ENCODE data around the gene FRY.

Gene FRY

DNA sequence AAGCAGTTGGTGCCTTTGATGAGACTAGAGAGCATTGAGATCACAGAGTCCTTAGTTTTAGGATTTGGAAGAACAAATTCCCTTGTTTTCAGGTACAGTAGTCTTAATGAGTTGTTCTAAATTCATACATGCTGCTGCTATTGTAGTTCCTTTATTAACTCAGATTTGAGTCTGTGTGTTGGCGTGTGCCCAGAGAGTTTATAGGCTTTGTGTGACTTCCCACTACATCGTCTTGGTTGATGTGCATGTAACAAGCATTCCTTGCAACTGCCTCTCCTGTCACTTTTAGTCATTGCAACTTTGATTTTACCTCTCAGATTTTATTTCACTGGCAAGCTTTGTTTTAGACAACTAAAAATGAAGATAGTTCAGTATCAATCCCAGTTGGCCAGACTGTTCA is 148.1 kb downstream of the FRY start:
- no peak for DNase-seq

DNA sequence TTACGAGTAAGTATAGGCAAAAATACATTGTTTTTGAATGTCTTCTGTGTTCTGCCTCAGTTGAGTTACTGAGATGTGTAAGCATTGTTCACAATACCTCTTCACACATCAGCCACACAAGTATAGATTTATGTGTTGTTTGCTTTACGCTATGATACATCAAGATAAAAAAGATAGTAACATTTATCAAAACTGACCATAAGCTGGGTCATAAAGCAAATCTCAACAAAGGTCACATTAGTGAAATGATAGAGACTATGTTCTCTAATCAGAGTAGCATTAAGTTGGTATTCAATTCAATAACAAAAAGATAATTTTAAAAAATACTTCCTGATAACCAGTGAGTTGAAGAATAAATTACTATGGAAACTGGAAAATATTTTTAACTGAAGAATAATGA is 156.1 kb downstream of the FRY start:
- DNase-seq, result no peak

DNA sequence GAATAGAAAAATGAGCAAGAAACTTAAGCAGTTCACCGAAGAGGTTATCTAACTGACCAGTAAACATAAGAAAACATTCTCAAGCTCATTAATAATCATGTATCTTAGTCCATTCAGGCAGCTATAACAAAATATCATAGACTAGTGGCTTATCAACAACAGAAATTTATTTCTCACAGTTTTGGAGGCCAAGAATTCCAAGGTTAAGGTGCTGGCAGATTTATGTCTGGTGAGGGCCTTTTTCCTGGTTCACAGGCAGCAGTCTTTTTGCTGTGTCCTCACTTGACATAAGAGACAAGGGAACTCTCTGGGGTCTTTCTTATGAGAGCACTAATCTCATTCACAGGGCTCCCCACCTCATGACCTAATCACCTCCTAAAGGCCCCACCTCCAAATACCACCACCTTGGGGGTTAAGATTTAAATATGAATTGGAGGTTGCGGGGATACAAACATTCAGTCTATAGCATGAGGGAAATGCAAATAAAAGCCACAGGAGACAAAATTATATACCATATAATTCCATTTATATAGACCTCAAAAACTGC is 160.0 kb downstream of the FRY start:
- no peak for DNase-seq

DNA sequence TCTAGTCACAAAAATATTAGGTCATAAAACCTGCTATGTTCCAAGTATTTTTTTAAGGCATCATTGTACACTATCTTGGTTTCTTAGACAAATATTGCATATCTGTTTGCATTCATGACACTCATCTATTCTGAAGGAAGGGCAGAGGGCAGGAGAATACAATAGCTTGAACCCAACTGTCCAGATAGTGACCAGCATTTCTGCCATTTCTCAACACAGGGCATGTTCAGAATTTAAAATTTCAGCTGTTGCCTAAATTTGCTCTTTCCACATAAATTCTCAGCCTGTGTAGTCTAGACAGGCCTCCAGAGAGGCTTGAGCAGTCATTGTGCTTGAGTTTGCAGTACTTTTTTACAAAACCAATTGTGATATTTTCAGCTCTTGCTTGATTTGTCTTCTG is 164.1 kb downstream of the FRY start:
- no peak for DNase-seq

DNA sequence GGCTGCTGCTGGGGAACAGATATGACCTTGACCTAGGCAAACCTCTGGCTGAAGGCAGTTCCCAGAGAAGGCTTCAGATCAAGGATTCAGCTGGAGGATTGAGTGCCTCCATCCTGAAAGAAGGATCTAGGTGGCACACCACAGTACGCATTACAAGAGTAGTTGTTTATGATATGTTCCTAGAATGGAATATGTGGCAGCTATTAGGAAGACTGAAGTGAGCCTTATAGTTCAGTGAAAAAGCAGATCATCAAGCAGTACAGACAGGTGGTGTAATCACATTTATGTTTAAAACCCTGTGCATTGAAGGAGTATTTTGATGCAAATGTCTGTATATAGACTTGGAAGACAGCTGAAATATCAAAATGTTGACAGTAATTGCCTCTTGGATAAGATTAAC is 167.6 kb downstream of the FRY start:
- no peak for DNase-seq

DNA sequence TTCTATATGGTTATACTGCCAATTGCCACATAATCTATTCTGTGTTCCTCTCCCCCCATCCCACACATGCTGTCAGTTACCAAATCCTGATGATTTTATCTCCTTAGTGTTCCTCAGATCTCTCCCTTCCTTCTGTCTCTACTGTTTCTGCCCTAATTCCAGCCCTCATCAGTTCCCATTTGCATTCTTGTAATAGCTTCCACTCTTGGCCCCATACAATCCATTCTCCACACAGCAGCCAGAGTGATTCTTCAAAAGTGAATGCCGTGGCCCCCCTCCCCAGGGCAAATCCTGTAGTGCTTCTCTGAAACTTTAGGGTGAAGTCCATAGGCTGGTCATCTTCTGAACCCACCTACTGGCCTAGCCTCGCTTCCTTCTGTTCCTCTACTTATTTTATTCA is 169.2 kb downstream of the FRY start:
- no peak for DNase-seq

DNA sequence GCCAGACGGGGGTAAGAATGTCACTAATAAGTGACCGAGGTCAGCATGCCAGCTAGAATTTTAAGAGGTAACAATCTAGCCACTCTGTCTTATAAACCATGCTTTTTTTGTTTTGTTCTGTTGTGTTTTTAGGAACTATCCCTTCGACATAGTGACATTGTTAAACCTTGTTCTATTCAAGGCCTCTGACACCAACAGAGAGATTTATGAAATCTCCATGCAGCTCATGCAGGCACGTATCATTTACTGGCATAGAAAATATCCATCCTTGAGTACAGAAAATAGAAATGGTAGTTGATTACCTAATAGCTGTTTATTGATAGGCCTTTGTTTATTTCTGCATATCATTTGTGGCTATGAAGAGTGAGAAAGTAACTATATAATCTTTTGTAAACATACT is 170.2 kb downstream of the FRY start:
- DNase-seq, result no peak

DNA sequence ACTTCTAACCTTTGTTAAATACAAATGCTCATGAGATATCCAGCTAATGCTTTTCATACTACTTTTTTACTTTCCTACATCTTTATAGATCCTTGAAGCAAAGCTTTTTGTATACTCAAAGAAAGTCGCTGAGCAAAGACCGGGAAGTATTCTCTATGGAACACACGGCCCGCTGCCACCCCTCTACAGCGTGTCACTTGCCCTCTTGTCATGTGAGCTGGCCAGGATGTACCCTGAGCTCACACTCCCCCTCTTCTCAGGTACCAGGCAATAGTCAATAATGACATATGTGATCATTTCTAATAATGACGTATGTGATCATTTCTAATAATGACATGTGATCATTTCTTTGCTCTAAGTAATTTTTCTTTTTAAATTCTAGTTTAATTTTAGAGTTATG is 170.7 kb downstream of the FRY start:
- no peak for DNase-seq

DNA sequence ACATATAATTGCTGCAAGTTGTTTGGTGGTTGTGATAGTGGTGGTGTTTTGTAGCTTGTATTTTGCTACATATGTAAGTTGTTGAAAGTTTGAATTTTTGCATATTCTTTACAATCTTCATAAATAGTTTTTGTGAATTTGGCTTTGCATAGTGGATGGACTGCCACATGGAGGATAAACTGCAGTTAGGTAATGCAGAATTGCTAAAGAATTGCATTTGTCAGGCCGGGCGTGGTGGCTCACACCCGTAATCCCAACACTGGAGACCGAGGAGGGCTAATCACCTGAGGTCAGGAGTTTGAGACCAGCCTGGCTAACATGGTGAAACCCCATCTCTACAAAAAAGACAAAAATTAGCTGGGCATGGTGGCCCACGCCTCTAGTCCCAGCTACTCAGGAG is 171.6 kb downstream of the FRY start:
- DNase-seq, result no peak

DNA sequence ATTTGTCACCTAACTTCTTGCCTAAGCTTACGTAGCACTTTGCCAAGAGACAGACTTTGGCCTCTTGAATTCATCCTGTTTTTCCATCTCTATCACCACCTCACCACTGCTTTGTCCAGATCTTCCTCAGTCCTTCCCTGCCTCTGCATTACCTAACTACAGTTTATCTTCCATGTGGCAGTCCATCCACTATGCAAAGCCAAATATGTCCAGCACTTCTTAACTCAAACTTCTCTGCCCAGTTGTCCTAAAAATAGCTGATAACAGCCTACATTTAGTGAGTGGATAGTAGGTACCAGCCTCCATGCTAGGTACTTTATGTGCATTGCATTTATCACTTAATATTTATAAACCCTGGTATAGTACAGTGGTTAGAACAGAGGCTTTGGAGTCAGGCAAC is 172.2 kb downstream of the FRY start:
- DNase-seq, result no peak

DNA sequence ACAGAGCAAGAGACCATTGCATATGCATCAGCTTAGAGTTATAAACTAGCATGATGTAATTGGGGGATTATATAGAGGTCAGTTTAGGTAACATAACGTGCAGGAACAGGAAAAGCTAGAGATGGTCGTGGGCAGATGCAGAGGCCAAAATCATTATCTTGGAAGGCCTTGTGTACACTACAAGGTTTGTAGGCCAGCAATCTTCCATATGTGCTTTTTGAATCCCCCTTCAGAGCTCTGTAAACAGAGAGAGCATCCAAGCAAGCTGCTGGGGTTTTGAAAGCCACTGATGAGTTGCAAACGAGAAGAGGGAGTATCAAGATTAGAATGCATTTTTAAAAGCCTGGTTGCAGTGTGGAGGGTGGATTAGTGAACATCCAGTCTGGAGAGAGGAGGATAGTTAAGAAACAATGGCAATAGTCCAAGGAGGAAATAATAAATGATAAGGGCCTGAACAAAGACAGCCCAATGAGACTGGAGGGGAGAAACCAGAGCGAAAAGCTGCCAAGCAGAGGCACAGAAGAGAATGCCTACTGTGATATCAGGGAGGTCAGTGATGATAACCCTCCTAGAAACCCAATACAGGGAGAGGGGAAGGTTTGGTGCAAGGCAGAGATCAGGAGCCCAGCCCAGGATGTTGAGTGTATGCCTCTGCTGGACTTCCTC is 174.0 kb downstream of the FRY start:
- no peak for DNase-seq

DNA sequence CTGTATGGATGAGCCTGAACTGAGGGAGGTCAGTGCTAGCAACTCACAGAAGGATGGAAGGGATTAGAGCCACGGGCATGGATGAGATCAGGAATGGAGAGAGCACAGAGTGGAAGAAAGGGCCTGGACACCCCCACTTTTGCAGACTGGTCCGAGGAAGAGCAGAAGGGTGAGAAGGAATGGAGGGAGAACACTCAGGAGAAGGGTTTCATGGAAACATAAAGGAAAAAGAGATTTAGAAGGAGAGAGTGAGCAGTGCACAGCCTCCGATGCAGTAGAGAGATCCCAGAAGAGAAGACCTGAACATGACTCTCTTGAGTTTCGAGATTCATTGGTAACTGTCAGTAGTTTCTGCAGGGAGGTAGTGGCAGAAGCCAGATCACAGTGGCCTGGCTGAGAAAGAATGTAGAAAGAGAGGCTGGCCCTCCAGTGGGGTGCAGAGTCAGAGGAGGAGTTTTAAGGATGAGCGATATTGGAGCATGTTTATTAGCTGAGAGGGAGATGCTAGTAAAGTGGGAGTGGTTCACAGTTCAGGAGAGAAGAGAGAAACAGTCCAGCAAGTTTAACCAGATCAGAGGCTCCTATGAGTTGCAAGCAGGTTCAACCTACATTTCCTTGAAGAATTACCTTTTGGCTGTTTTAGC is 174.6 kb downstream of the FRY start:
- no peak for DNase-seq

DNA sequence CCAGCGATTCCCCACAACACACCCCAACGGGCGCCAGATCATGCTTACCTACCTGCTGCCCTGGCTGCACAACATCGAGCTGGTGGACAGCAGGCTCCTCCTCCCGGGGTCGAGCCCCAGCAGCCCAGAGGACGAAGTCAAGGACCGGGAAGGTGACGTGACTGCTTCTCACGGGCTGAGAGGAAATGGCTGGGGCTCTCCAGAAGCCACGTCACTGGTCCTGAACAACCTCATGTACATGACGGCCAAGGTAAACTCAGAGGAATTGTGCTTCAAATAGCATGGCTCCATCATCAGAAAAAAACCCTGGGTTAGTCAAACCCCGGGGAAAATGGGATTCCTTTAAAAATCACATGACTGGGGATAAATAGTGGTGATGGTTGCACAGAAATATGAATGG is 177.3 kb downstream of the FRY start:
- DNase-seq, result no peak

DNA sequence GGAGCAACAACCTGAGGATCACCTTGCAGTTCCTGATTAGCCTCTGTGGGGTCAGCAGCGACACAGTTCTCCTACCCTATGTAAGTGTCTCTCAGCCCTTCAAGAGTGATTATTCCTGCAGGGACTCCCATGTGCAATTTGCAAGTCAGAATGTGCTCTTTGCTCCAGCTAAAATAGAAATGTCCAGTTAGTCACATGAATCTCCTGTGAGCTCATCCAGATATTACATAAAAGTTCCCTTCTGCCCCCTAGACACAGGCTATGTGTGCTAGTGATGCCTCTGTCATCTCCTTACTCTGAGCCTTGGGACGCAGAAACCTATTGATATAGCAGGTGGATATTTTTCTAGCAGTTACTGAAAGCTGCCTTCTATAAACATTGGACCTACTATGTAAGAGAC is 178.1 kb downstream of the FRY start:
- no peak for DNase-seq

DNA sequence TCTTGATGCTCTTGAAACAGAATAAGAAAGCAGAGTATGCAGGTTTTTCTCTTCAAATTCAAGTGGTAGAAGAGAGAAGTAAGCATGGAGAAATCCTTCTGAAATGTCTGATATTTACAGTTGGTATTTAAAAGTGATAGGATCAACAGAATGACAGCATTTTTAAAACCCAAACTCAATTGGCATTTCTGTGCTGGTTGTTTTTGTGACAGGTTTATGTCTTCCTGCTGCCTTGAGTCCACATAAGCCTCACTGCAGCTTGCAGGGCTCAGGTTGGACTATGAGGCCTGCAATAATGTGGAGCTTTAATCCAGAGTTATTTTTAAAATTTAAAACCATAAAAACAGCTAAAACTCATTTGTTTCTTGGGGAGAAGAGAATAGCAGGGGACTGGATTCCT is 178.5 kb downstream of the FRY start:
- DNase-seq, result no peak

DNA sequence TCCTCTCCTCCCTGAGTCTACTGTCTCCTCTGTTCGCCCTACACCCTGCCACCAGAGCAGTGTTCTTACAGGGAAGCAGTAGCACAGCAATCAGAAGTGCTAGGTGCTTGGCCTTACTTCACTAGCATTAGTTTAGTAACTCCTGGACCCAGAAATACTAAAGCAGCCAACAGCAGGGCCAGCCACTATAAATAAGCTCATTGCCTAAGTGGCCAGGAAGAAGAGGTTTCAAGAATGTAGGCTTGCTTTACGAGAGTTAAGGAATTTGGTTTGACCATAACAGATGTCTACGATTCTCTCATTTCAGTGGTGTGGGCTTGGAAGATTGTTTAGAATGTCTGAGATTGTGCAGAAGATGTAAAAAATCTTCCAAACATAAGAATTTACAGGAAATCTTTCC is 180.2 kb downstream of the FRY start:
- no peak for DNase-seq

DNA sequence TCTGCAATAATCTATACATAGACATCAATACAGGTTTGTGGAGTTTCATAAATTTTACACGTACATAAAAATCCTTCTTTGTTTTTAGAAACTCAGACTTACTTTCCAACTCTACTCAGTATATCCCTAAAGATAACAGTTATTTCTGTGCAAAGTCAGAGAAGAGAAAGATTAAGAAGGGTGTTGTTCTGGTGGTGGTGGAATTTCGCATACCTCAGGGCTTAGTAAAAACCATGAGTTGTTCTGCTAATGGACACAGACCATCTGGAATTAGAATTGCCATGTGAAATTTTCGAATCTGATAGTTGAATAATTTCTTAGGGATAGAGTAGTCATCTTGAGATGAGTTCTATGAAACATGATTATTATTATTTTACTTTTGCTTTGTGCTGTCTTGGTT is 180.8 kb downstream of the FRY start:
- DNase-seq, result no peak

DNA sequence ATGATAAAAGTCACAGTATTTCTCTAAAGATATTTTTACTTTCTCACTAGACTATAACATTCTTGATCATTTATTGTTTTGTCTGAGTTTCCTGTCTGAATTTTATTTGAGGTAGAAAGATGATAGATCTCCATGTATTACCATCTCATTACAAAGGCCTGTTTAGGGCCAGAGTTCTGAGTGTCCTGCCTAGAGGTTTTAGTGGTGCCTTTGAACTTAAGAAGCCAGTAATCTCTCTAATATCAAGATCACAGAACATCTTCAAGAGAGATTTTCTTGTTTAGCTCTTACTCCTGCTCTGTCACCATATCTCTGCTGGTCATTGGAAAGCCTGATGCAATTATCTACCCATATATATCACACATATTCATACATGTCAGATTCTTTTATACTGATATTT is 182.1 kb downstream of the FRY start:
- DNase-seq, result no peak

DNA sequence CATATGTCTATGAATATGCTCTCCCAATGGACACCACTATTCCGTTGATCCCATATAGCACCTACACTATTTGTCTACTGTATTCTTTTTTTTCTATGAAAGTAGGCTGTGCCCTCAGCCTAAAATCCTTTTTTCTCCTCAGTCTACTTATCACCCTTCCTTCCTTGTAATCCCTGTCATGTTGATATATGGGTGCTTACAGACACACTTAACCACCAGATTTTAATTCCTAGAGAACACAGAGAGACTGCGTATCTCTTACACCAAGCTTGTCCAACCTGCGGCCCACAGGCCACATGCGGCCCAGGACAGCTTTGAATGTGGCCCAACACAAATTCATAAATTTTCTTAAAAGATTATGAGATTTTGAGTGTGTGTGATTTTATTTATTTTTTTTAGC is 182.5 kb downstream of the FRY start:
- DNase-seq, result no peak

DNA sequence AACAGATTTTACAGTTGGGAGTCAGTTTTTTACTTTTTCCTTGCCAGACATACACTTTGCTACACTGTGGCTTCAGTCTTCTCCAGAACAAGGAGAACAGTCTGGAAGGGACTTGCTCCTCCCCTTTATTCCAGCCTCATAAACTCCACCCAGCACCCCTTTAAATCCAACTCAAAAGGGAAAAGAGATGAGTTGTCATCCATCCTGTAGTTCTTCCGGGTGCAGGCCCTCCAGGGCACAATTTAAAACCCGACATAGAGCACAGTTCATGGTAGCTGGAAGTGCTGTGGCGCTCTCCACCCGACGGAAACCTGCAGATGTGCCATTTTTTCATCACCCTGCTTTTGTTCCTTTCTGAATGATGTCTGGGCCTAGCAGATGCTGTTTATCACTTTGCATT is 184.7 kb downstream of the FRY start:
- no peak for DNase-seq

DNA sequence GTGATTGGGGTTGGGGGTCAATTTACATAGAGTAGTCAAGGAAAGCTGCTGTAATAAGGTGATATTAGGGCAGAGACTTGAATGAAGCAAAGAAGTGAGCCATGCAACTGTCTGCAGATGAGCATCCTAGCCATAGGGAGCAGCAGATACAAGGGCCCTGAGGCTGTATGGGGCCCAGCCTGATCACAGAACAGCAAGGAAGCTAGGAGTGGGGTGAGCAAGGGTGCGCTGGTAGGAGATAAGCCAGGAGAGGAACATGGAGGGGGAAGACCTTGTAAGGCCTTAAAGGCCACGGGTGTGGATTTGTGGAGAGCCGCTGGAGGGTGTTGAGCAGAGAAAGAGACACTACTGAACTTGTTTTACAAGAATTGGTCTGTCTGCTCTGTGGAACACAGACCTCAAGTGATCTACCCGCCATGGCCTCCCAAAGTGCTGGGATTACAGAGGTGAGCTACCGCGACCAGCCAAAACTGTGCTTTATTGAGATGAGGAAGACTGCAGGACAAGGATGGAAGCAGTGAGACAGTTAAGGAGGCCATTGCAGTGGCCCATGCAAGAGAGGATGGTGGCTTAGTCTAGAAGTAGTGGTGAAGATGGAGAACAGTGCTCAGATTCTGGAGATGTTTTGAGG is 190.6 kb downstream of the FRY start:
- no peak for DNase-seq

DNA sequence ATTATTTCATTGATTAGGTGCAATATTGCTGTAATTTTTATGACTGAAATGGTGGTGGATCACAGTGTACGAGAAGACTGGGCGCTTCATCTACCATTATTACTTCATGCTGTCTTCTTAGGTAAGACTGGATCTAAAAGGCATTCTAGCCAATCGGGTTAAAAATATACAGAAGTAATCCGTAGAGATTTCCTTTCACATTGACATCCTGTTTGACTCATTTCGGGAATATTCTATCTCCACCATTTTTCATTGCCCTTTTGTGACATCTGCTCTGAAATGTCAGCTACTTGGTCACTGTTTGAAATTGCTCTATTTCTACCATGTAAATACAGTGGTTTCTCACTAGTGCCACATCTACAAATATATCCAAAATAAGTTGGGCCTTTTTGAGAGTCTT is 193.3 kb downstream of the FRY start:
- no peak for DNase-seq

DNA sequence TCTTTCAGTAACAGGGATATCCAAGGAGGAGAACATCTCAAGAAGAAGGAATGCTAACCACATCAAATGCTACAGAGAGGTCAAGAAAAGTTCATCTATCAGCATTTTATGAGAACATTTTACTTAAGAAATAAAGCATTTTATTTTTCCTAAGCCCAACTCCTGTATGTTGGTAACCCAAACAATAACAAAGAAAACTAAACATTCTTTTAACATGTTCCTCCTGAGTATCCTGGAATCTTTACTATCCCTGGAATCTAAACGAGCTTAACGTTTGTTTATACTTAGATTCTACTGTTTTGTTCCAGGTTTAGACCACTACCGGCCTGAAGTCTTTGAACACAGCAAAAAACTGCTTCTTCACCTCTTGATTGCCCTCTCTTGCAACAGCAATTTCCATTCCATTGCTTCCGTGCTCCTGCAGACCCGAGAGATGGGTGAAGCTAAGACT is 193.9 kb downstream of the FRY start:
- no peak for DNase-seq

DNA sequence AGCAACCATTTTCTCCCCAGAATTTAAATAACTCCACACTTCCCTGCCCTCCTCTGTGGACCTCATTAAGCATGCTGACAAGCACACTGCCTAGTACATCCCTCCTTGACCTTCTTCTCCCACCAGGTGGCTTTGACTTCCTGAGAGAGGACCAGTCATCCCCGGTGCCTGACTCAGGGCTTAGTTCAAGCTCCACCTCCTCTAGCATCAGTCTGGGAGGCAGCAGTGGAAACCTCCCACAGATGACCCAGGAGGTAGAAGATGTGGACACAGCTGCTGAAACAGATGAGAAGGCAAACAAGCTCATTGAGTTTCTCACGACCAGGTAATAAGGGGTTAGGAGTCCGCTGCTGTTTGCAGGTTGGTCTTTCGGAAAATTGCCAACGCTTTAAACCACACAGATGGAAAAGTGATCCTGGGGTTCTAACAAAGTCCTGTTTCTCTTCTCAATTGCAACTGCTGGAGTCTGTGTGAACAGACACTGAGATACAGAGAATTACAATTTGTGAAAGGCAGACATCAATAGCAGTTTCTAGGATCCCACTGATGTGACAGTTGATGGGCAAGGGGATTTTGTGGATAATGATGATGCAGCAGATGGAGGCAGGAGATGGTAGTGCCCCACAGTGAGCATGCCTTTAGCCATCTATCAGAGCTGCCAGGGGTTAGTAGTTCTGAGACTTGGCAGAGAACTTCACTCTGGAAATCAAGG is 196.9 kb downstream of the FRY start:
- DNase-seq, result no peak

Measured in CD4-positive, alpha-beta T cell treated with Interleukin-17A for 1 hour (primary cell).